Right ventricle myocardium inferior (tissue), 1 donor: ENCODE measurements around the gene QDPR. TPM values are rescaled to one million over a fixed set of nuclear protein-coding genes. Genes with fewer than 3 reads are reported as not detected.

Experiments used
- ATAC-seq: fragments of 200-7000 bp; cut with Tn5 transposase; one replicate; pipeline ENCODE4 v1.9.1; 2020; ENCODE audit warnings: mild to moderate bottlenecking, moderate library complexity
- DNase-seq: peaks from one replicate; pipeline ENCODE4 v3.0.0; 2021; ENCODE audit errors: missing footprints
- intact Hi-C: fragments of 100-400 bp; cut with DNase I; formaldehyde crosslinking; loops from one replicate; pipeline ENCODE4 v1.11.0; 2022
- total RNA-seq: library from RNA; stranded (reverse); fragmentation: NEBNext Ultra II Directional; extraction: Animal tissue kit (Norgen Biotek cat#: 25700); gene quantifications from one replicate; pipeline ENCODE4 v1.2.1, GENCODE V29; 2021
- donor health status: DM: no; HTN: yes; CAD: no; lungs with severe emphysema.

The QDPR gene
- total RNA-seq, 1 donor from 2014 or later, result 53.7 TPM

DNA sequence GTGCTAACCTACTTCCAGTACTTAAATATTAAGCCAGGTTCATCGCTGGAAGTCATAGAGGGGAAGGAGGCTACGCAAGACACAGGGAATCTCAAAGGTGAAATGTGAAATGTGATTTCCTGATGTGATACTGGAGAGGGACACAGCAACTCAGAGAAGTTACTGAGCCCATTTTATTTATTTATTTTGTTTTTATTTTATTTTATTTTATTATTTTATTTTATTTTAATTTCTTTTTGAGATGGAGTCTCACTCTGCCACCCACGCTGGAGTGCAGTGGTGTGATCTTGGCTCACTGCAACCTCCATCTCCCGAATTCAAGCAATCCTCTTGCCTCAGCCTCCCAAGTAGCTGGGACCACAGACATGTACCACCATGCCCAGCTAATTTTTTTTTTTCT, 22.8 kb upstream of the QDPR start:
- ATAC-seq, result no peak
- intact Hi-C loops, result no loop called here

DNA sequence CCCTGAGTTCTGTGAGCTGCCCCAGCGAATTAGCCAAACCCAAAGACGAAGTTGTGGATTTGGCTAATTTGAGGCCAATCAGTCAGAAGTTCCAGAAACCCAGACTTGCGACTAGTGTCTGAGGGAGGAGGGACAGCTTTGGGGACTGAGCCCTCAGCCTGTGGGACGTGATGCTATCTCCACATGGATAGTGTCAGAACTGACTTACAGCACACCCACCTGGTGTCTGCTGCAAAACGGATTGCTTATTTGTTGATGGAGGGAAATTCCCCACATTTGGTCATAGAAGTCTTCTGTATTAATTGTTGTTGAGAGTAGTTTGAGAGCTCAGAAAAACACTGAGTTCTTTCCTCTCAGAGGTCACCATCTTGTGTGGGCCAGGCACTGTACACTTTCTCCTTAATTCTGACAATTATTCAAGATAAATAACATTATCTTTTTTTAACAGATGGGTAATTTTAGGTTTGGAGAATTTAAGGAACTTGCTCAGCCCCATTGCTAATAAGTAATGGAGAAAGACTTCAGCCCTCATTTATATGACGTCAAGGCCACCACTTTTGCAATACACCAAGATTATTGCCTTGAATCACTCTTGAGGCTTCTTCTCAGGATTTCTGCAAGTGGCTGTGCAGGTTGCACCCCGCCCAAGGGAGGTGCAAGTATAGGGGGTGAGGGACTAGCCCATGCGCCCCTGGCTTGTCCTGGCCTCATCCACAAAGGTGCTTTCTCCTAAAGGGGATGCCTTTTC, 19.8 kb upstream of the QDPR start:
- intact Hi-C loops, result no loop called here
- DNase-seq, result no peak
- no peak for ATAC-seq

More for the DNA sequence above, 22.8 kb upstream of the QDPR start:
- no peak for DNase-seq

DNA sequence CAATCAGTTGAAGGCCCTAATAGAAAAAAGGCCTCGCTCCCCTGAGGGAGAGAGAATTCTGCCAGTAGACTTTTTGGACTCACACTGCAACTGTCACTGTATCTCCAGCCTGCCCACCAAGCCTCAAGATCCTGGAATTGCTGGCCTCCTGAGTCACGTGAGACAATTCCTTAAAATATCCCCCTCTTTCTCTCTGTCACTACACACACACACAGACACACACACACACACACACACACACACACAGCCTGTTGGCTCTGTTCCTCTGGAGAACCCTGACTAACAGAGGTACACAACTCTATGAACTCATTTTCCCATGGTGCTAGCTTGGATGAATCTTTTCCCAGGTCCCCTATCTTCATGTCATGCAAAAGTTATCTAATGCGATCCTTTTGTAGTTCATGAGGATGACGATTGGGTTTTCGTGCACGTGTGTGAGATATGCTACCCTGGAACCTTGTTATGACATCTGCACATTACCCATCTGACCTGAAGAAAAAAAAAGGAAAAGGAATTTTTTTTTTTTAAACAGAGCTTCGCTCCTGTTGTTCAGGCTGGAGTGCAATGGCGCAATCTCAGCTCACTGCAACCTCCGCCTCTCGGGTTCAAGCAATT, 16.8 kb upstream of the QDPR start:
- DNase-seq (no peak), ATAC-seq (no peak)
- intact Hi-C loops, result no loop called here

DNA sequence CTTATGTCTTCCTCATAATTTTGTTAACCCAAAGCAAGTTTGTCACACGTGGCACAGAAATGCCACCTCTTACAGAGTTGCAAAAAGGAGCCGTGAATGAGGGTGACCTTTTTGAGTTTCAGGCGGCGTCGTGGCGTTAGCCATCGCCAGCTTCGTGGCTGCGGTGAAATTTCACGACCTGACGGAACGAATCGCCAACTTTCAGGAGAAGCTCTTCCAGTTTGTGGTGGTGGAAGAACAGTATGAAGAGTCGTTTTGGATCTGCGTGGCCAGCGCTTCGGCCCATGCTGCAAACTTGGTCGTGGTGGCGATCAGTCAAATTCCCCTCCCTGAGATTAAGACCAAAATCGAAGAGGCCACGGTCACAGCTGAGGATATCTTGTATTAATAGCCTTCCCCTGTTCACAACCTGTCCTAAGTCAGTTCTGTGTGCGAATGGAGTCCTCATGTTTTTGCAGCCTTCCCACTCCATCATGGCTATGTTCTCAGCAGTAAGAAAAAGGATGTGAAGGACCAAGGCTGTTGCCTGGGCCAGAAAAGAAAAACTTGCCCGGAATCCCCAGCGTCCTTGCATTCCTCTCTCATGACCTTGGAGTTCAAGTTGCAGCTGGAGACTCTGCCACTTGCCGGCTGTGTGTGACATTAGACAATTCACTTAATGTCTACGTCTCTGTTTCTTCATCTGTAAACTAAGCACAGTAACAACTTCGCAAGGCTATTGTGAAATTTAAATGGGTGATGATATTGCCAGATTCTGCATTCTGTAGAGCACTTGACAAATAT, 15.0 kb upstream of the QDPR start:
- intact Hi-C loops, result no loop called here
- DNase-seq (no peak), ATAC-seq (no peak)

DNA sequence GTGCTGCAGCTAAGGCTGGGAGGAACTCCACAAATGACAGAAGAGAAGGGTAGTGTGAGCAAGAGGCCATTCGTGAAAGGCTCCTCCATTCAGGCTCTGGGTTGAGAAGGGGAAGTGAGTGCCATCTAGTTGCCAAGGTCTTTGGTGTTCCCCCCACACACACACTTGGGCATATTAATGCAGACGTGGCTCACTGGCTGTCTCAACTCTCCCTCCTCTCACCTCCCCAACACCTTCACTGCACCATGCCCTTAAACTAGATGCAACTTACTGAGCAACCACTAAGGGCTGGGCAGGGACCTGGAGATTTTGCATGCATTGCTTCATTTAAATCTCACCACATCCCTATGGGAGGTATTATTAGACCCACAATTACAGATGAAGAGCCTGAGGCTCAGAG, 11.8 kb upstream of the QDPR start:
- DNase-seq (no peak), ATAC-seq (no peak)
- intact Hi-C loops, result no loop called here

DNA sequence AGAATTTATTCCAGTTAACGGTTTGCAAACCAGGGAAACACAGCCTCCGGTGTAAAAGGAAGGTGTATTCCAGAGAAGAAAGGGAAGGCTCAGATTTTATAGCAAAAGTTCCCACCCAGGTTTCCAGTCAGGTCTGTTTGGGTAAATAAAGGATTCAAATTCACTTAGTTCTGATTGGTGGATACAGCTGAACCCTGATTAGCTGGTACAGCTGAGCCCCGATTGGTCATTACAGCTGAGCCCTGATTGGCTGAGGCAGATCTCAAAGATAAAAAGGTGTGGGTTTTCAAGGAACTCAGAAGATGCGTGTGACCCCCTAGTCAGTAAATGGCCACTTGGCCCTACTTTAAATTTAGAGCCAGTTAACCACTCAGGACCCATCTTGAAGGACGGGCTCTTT, 9.7 kb upstream of the QDPR start:
- DNase-seq, result no peak
- no peak for ATAC-seq
- intact Hi-C loops, result no loop called here

DNA sequence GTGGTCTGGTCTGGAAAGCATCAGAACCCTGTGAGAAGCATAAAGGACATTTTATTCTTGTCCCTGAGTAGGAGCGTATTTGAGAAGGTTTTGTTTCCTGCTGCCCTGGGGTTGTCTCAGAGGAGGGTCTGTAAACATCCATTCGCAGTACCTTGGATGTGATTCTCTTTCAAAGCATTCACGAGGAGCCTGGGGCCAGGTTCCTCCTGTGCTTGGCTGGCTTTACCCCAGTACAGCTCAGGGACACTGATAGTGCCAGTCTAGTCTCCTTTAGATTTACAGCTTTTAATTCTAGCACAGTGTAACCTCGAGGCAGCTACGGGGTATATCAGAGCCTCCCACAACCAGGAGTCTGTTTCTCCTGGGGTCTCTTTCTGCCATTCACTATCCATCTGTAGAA, 5.8 kb upstream of the QDPR start:
- intact Hi-C loops, result no loop called here
- ATAC-seq (no peak), DNase-seq (no peak)

DNA sequence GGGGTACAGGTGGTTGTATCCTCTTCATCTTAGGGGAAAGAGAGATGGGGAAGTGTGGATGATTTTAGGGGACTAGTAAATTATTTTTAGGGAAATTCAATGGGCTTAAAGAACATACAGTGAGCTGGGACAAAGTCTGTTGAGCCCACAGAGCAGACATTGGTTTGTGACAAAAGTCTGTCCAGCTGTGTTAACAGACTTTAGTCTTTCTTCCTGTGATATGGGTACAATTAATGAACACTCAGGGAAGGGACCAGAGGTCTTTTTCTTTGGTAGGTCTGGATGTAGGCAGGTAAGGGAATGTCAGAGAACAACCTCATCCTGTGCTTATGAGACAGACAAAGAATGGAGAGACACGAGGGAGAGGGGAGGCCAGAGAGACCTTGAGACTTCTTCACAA, 5.1 kb upstream of the QDPR start:
- intact Hi-C loops, result no loop called here
- ATAC-seq, result no peak

DNA sequence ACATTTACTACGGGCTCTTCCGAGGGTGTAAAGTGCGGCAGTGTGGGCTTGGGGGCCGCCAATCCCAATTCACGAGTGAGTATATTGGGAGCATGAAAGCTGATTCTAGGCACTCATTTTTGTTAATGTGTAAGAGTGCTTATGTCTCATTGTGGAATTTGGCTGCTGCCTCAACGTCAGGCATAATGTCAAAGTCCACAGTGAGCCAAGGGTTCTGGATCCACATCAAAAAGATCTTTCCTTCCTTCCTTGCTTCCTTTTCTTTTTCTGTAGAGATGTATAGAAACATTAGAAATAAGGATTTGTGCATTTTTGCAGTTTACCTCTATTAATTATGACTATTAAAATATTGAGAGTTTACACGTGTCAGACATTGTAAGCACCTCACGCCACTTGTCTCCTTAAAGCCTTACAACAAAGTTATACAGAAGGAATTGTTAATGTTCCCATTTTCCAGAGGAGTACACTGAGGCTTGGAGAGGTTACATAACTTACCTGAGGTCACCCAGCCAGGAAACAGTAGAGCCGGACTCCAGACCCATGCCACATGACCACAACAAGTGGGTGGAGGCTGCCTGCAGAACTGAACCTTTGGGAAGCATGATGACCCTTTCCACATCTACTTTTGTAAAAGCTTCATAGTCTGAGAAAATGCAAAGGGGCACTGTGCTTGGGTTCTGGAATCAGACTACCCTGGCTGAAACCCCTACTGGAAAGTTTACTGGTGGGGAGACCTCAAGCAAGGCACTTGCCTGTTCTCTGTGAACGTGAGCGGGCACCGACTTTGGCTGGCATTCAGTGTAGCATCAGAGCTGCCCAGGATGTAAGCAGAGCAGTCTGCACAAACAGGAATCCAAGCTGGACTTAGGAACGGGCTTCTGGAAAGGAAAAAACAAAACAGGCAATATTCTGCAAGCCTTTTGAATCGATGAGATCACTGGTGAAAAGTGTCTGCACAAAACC, 3.8 kb upstream of the QDPR start:
- intact Hi-C loops, result no loop called here
- DNase-seq (no peak), ATAC-seq (no peak)

More for the DNA sequence above, 5.1 kb upstream of the QDPR start:
- DNase-seq, result no peak

- DNase-seq (no peak), ATAC-seq (no peak)
- intact Hi-C loops, result no loop called here
These were observed 3.0 kb upstream of the QDPR start, which contains the start of gene CLRN2 for GRCh38 chr4:17514865-17515264. Gene CLRN2, plus strand, starts transcription at chr4:17515165. Its CDS starts 102 bp downstream, at chr4:17515267.

GRCh38 chr4:17512973-17513665, 1.2 kb upstream of the QDPR start:
- intact Hi-C loops, result no loop called here
- ATAC-seq (no peak), DNase-seq (no peak)

DNA sequence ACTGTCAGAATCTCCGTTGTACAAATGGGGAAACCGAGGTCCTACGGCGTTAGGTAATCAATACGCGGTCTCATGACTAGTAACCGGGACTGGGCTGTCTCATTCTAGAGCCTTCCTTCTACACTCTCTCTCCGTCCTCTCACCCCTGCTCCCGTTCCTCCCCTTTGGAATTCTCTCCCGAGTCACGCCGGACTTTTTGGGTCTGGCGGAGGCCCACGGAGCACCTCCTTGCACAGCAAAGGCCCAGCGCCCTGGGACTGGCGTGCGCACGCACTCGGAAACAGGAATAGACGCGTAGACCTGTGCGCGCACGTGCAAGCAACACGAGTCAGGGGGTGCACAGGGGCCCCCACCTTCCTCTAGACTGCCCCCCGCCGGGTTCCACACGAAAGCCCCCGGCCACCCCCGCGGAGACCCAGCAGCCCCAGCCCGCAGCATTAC, 361 bp downstream of the QDPR start:
- intact Hi-C loops, result no loop called here
- ATAC-seq (peak; percentile 70), DNase-seq (peak; percentile 75)

- no peak for DNase-seq
- intact Hi-C loops, result no loop called here
- ATAC-seq, result peak; percentile 33
These were observed 839 bp downstream of the QDPR start for GRCh38 chr4:17511051-17511450.

DNA sequence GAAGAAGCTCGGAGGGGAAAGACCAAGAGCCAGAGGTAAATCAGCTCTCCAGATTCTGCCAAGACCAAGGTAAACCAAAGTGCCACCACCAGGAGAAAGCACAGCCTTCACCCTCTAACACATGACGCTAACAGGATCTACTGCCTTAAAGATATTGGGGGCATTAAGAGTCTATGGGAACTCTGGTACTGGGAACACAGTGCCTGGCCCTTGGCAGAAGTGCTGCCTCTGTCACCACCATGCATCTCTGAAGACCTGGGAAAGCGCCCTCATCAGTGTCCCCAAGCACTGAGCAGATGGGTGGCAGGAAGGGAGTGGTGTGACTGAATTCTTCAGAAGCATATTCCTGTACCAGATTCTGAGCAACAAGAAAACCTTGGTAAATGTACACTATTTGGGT, 1.3 kb downstream of the QDPR start:
- intact Hi-C loops, result no loop called here
- DNase-seq, result no peak
- ATAC-seq, result no peak

DNA sequence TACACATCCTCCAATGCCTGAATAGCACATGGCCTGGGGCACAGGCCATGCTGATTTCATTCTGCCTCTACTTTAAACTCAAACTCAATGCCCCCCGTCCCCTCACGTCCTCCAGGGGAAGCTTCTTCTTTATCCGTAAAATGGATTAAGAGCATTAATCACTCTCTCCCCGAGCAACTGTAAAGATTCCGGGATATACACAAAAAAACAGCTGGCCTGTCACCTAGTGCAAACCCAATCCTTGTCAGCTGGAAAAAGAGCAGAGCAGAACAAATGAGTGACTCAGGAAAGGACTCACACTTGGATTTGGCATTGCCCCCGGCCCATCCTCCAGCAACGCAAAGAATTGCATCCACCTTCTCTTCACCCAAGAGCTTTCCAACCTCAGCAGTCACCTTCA, 7.8 kb downstream of the QDPR start:
- intact Hi-C loops, result no loop called here
- ATAC-seq, result no peak

DNA sequence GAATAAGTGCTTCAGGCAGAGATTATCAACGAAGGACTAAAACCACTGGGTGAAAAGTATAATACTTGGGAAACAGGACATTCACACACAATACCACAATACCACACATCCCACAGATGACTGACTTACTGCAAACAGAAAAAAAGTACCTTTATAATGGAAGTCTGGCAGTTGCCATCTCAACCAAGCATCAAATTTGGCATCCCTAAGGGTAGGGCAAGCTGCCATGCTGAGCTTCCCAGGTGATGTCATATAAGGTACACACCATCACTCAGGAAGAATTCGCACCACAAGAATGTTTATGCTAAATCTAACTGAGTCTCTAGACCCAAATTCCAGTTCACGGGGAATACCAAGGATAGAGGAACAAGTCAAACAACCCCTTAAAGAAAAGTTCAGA, 9.1 kb downstream of the QDPR start:
- no peak for ATAC-seq
- no peak for DNase-seq
- intact Hi-C loops, result no loop called here

More for the DNA sequence above, 7.8 kb downstream of the QDPR start:
- no peak for DNase-seq

GRCh38 chr4:17500574-17500973, 11.3 kb downstream of the QDPR start:
- DNase-seq (no peak), ATAC-seq (no peak)
- intact Hi-C loops, result no loop called here

- DNase-seq, result no peak
- intact Hi-C loops, result no loop called here
- no peak for ATAC-seq
These were observed 13.9 kb downstream of the QDPR start for GRCh38 chr4:17497890-17498523.
